Endothelial cell of umbilical vein (primary cell): ENCODE results near the gene PFAS.

Source experiments
- EZH2 ChIP-seq: IDR thresholded peaks from 2 replicates; pipeline ENCODE4 v1.6.1; 2012; ENCODE audit warnings: borderline replicate concordance, low read depth, mild to moderate bottlenecking, moderate library complexity, low read length, inconsistent platforms; ENCODE audit not compliant: severe bottlenecking
- GATA2 ChIP-seq: IDR thresholded peaks from 2 replicates; pipeline ENCODE4 v1.7.0; 2011; ENCODE audit warnings: low read depth, mild to moderate bottlenecking, moderate library complexity, mixed read lengths, low read length; ENCODE audit not compliant: insufficient read length, insufficient read depth
- POLR2A ChIP-seq: IDR thresholded peaks from 2 replicates; pipeline ENCODE4 v1.6.1; 2012; ENCODE audit warnings: low read depth, mild to moderate bottlenecking, control low read depth, low read length
- POLR2AphosphoS5 ChIP-seq: IDR thresholded peaks from 2 replicates; pipeline ENCODE4 v1.6.1; 2012; ENCODE audit warnings: low read depth, mild to moderate bottlenecking, control low read depth, low read length, moderate library complexity; ENCODE audit not compliant: insufficient read depth
- TF ChIP-seq, protein P1 (sequence below), 2 donors: IDR thresholded peaks; 1 replicate in 1 of 2; 2 replicates in 1 of 2; pipeline ENCODE4 v1.5.1; 2011; ENCODE audit warnings: low read length in 2 of 2, mild to moderate bottlenecking in 2 of 2, moderate library complexity in 2 of 2, control low read depth in 1 of 2, inconsistent platforms in 1 of 2, low read depth in 1 of 2; ENCODE audit not compliant: insufficient read depth in 1 of 2; ENCODE audit errors: extremely low read depth in 1 of 2

DNA sequence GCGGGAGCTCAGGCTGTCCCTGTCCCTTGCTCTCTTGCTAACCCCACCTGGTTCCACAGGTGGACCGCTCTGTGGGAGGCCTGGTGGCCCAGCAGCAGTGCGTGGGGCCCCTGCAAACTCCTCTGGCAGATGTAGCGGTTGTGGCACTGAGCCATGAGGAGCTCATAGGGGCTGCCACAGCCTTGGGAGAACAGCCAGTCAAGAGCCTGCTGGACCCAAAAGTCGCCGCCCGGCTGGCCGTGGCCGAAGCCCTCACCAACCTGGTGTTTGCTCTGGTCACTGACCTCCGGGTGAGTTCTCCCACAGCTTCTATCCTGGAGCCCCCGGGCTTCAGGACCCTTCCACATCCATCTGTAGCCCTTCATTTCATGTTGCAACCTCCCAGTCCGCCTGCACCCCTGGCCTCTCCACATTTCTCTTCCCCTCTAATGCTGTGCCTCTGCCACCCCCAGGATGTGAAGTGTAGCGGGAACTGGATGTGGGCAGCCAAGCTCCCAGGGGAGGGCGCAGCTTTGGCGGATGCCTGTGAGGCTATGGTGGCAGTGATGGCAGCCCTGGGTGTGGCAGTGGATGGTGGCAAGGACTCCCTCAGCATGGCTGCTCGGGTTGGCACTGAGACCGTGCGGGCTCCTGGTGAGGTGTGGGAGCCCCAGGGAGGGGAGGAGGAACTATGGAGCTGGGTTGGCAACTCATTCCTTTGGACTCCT is 15.9 kb downstream of the PFAS start:
- TF ChIP-seq POLR2AphosphoS5, result no peak
- no peak for TF ChIP-seq POLR2A
- TF ChIP-seq, protein P1, sequence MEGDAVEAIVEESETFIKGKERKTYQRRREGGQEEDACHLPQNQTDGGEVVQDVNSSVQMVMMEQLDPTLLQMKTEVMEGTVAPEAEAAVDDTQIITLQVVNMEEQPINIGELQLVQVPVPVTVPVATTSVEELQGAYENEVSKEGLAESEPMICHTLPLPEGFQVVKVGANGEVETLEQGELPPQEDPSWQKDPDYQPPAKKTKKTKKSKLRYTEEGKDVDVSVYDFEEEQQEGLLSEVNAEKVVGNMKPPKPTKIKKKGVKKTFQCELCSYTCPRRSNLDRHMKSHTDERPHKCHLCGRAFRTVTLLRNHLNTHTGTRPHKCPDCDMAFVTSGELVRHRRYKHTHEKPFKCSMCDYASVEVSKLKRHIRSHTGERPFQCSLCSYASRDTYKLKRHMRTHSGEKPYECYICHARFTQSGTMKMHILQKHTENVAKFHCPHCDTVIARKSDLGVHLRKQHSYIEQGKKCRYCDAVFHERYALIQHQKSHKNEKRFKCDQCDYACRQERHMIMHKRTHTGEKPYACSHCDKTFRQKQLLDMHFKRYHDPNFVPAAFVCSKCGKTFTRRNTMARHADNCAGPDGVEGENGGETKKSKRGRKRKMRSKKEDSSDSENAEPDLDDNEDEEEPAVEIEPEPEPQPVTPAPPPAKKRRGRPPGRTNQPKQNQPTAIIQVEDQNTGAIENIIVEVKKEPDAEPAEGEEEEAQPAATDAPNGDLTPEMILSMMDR (IDR thresholded peaks at IDR 0.05; ENCODE audit: extremely low read depth in 1 of 2, insufficient read depth in 1 of 2, low read depth in 1 of 2, low read length in 2 of 2), result no peak
- TF ChIP-seq EZH2, result no peak
- TF ChIP-seq GATA2, result no peak
